ES-I3 (cell line): Measurements from ENCODE around the gene LRRC4.

Source experiments
- H3K36me3 ChIP-seq: 2 replicates; pipeline ENCODE4 v1.6.1; 2013; ENCODE audit warnings: mild to moderate bottlenecking, low read length, control low read depth, moderate library complexity; ENCODE audit not compliant: insufficient read depth
- H3K4me1 ChIP-seq: 2 replicates; pipeline ENCODE4 v1.6.1; 2013; ENCODE audit warnings: mild to moderate bottlenecking, control low read depth, low read length; ENCODE audit not compliant: insufficient read depth
- H3K9ac ChIP-seq: 2 replicates; pipeline ENCODE4 v1.6.1; 2013; ENCODE audit warnings: low read depth, mild to moderate bottlenecking, low read length, moderate library complexity
- H3K9me3 ChIP-seq: 2 replicates; pipeline ENCODE4 v1.6.1; 2013; ENCODE audit warnings: mild to moderate bottlenecking, low read length, moderate library complexity; ENCODE audit not compliant: control insufficient read depth, insufficient read depth

Gene LRRC4, protein sequence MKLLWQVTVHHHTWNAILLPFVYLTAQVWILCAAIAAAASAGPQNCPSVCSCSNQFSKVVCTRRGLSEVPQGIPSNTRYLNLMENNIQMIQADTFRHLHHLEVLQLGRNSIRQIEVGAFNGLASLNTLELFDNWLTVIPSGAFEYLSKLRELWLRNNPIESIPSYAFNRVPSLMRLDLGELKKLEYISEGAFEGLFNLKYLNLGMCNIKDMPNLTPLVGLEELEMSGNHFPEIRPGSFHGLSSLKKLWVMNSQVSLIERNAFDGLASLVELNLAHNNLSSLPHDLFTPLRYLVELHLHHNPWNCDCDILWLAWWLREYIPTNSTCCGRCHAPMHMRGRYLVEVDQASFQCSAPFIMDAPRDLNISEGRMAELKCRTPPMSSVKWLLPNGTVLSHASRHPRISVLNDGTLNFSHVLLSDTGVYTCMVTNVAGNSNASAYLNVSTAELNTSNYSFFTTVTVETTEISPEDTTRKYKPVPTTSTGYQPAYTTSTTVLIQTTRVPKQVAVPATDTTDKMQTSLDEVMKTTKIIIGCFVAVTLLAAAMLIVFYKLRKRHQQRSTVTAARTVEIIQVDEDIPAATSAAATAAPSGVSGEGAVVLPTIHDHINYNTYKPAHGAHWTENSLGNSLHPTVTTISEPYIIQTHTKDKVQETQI

DNA sequence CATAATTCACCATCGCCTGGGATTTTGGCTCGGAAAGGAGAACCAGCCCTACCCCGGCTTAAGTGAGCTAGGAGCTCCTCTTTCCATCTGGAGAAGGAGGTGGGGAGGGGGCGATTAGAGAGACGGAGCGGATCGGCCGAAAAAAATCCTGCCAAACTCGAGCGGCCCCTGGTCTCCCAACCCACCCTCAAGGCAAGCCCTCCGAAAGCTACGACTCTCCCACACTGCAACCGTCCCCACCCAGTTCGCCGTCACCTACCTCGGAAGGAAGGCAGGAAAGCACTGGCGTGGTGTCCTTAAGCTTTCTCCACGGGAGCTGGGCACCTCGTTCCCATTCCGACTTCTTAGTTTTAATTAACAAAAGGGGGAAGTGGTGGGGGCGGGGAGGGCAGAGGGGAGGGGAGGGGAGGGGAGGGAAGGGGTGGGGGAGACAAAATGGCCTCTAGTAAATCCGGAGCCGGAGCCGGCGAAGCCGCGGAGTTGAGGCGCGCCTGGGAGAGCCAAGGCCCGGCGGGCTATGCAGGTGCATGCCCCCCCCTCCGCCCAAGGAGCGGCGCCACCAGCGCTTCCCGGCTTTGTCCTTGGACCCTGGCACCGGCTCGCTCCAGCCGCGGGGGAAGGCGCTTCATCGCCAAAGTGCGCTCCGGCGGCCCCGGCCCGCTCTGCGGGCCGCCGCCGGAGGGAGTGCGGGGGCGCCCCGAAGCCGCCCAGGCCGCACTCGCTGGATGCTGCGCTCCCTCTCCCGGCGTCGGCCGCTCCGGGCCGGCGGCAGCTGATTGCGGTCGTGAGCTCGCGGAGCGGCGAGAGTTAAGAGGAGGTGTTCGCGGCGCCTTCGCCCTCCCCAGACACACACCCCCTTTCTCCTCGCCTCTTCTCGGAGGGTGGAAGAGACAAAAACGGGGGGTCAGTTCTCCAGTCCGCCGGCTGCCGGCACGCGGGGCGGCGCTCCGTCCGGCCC lies at the start of gene LRRC4:
Gene LRRC4 (minus strand): TSS at position 784 of the 958 bp plus-strand sequence. CDS start 797 bp downstream, outside the sequence.
- Histone ChIP-seq H3K9ac (peak within 1 kb of the TSS; percentile 77), H3K36me3 (no peaks in the 10 kb centered on the region; the same call in 1 of the 2 replicates), H3K4me1 (peaks cover 12% of the 10 kb centered on the region; the same call in 1 of the 2 replicates), H3K9me3 (no peaks in the 10 kb centered on the region)

DNA sequence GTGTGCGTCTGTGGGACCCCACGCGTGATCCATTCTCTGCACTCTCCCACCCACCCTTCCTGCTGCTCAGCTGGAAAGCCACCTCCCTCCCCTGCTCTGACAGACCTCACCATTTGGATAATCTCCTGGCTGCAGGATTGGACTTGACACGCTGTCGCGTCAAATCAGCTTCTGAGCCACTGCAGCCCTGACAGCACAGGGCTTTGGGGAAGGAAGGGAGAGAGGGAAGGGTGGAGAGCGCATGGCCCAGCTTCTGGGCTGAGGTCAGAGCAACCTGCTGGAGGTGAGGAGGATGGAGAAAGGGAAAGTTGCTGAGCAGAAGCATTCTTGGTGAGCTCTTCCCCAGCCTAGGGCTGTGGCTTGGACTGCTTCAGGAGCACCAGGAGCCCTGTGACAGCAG lies 48.9 kb upstream of the LRRC4 start:
- Histone ChIP-seq H3K9me3 (no peaks in the 10 kb centered on the region), H3K9ac (no peak overlapping the region), H3K4me1 (no peaks in the 10 kb centered on the region), H3K36me3 (no peaks in the 10 kb centered on the region; the same call in none of the 2 replicates)

DNA sequence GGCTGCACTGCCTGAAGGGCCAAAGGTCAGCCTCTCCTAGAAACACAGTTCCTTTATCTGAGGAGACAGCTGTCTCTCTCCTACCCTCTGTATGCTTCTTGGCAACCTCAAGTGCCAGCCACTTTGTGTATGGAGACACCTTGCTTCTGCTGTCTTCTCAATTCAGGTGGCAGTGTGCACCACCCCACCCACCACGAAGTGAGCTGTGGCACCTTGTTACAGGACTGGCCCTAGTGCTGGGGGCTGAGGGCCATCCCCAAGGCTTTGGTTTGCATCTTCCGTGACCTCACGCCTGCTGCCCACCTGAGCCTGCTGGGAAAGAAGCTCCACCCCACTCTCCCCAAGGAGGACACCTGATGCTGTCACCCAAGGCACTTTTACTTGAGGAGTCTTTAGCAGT lies 47.1 kb upstream of the LRRC4 start:
- Histone ChIP-seq H3K9me3 (no peaks in the 10 kb centered on the region), H3K4me1 (no peaks in the 10 kb centered on the region), H3K9ac (no peak overlapping the region), H3K36me3 (peaks cover 2% of the 10 kb centered on the region)

DNA sequence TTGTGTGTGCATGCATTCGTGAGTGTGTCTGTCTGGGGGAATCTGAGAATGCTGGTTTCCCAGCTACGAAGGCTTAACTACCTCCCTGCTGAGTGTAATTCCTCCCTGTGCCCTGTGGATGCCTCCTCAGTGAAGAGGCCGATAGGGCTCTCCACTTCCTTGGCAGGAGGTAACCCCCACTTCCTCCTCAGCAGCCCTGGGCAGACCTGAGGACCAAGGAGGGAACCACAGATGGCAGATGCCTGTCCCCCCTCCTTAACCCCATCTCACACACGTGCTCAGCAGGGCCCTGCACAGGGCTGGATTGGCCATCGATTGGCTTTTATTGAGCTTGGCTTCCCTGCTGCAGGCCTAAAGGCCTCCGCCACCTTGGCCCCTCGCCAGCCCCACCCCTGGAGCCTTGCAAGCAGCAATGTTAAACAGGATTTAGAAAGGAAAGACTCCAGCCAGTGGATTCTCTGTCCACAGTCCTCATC lies 45.6 kb upstream of the LRRC4 start:
- Histone ChIP-seq H3K36me3 (peaks cover 2% of the 10 kb centered on the region), H3K9me3 (no peaks in the 10 kb centered on the region), H3K9ac (no peak overlapping the region), H3K4me1 (no peaks in the 10 kb centered on the region)

DNA sequence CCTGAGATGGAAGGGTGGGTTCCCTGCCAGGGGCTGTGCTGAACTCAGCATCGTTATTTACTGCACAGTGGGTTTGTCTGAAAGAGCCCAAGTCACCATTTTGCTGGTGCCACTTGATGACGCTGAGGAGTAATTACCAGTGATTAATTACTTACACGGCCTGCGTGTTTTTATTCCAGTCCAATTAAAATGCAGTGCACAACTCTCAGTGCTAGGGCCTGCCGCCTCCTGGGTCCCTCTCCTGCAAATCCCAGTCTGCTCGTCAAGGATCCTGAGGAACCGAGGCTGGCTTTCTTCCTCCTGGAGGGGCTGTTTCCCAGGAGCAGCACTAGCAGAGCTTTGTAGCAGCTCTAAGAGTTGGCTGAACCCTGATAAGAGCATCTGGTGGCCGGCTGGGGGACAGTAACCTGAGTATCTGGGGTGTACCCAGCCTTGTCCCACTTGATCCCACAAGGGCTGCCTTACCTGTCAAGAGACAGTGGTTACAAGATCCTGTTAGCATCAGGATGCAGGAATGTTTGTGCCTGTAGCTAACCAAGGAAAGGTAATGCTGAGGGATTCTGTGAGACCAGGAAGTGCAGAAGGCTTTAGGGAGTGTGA lies 45.1 kb upstream of the LRRC4 start:
- Histone ChIP-seq H3K36me3 (peaks cover 2% of the 10 kb centered on the region; the same call in 1 of the 2 replicates), H3K9me3 (no peaks in the 10 kb centered on the region), H3K9ac (no peak overlapping the region), H3K4me1 (no peaks in the 10 kb centered on the region)

DNA sequence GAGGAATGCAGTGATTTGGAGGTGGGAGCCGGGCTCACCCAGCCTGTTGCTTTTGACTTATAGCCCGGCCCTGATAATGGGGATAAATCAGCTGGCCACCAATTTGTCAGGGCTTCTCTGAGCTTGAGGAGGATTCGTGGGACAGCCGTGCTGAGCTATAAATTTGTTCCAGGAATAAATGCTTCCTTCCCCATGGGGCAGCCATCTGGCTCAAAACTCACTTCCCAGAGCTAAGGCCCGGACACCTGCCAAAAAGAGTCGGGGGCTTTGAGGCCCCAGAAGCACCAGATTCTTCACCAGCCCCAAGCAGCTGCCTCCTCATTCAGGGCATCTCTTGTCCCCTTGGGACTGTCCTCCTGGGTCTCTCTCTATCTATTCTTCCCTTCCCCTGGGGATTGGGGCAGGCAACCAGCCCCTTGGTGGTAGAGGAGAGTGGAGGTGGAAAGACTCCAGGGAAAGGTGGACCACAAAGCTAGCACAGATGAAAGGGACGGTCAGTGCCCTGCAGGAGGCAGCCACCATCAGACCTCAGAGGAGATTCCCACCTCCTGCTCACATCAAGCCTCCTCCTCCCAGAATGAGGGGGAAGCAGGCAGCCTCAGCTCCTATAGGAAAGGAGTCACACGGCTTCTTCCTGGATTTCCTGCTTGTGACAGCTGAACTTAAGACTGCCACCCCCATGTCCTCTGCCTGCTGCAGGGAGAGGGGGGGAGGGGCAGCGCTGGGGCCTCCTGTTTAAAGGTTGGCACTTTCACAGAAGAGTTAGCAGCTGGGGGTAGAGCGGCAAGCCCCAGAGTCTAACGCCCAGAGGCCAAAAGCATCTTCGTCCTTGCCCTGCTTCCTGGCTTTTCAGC lies 44.2 kb upstream of the LRRC4 start:
- H3K9me3 ChIP-seq = no peaks in the 10 kb centered on the region
- H3K4me1 ChIP-seq = no peaks in the 10 kb centered on the region
- peaks cover 2% of the 10 kb centered on the region; the same call in 1 of the 2 replicates for H3K36me3 ChIP-seq
- H3K9ac ChIP-seq = no peak overlapping the region

DNA sequence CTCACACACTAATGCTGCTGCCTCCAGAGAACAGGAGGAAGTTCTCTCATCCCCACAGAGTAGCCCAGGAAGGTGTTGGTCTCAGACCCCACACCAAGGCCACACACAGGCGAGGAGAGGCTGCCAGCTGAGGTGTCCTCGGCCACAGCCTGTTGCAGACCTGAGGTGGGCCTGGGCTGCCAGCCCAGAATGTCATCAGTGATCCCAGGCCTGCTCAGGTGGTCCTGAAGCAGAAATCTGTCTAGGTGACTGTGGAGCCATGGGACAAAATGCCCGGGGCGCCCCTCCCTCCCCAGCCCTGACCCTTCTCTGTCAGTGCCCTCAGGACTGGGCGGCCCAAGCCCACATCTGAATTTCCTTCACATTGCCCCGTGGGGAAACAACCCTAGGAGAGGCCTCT lies 43.5 kb upstream of the LRRC4 start:
- H3K9me3 ChIP-seq = no peaks in the 10 kb centered on the region
- no peaks in the 10 kb centered on the region for H3K4me1 ChIP-seq
- peaks cover 2% of the 10 kb centered on the region; the same call in 1 of the 2 replicates for H3K36me3 ChIP-seq
- no peak overlapping the region for H3K9ac ChIP-seq

DNA sequence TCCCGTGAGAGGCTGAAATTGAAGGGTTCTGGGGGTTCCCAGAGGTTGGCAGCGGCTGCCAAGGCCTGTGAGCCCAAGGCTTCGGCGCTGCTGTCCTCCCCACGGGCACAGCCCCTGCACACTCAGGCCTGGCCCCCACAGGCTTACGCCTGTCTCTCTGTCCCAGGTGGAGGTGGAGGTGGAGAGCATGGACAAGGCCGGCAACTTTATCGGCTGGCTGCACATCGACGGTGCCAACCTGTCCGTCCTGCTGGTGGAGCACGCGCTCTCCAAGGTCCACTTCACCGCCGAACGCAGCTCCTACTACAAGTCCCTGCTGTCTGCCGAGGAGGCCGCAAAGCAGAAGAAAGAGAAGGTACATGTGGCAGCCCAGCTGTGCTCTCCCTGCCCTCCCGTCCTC lies 43.1 kb upstream of the LRRC4 start:
- H3K36me3 ChIP-seq = peaks cover 2% of the 10 kb centered on the region; the same call in 1 of the 2 replicates

DNA sequence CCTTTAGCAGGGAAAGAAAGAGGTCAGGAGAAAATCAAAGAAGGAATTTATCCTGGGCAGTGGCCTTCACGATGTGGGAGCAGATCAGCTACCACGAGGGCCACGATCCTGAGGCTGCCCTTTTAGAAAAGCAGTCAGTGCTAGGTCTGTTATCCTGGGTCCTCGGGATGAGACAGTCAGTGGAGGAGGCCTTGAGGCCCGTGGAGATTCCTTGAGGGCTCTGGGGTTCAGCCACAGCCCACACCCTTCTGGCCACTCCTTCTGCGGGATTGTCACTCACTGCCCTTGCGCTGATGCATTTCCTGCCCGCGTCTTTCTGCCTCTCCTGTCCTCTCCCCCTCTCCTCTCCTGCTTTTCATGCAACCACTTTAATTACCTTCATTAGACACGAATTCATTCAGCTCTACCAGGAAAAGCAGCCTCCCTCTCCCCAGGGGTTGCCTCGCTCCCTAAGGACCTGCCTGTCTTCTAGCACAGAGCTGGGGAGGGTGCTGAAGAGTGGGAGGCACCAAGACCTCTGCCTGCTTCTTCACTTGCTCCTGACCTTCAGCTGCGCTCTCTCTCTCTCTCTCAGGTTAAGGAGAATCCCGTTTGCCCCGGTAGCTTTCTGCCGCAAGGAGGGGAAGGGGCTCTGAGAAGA lies 42.6 kb upstream of the LRRC4 start:
- no peaks in the 10 kb centered on the region for H3K4me1 ChIP-seq
- no peak overlapping the region for H3K9ac ChIP-seq
- no peaks in the 10 kb centered on the region for H3K9me3 ChIP-seq

More for the DNA sequence above, 43.1 kb upstream of the LRRC4 start:
- H3K9ac ChIP-seq = no peak overlapping the region
- H3K9me3 ChIP-seq = no peaks in the 10 kb centered on the region
- H3K4me1 ChIP-seq = no peaks in the 10 kb centered on the region

DNA sequence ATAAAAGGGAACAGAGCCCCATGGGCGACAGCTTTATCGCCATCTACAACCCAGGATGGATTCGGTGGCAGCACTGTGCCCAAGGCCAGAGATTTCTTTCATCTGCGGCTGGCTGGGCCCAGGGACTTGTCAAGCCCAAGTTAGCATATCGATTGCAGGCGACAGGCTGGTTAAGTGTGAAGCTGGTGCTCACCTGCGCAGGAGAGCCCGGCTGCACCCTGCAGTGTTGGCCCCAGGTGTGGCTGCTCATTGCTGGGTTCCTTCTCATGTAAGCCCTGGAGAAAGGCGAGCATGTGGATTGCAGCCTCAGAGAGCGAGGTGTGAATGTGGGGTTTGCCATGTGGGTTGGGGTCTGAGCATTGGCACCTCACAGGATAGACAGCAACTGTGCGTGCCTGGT lies 40.6 kb upstream of the LRRC4 start:
- H3K9me3 ChIP-seq = no peaks in the 10 kb centered on the region
- no peaks in the 10 kb centered on the region for H3K4me1 ChIP-seq
- H3K9ac ChIP-seq = no peak overlapping the region
- 0 out of 2 replicates have a peak, but pooled peaks cover 2% of the 10 kb centered on the region for H3K36me3 ChIP-seq

More for the DNA sequence above, 42.6 kb upstream of the LRRC4 start:
- peaks cover 2% of the 10 kb centered on the region; the same call in 1 of the 2 replicates for H3K36me3 ChIP-seq

DNA sequence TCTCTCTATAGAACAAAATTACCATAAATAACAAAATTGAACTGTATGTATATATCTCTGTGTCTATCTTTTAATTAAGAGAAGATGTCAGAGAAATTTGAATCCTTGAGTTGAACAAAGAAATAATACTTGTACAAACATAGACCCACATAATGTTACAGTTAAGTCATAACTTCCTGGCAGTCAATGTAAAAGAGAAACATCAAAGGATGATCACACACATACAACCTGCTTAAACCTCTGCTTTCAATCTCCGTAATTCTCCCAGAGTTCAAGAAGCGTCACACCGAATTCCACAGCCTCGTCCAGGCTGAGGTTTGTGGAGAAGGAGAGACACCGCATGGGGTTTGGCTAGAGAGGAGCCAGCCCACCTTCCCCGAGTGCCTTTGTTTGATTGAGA lies 40.1 kb upstream of the LRRC4 start:
- H3K4me1 ChIP-seq = no peaks in the 10 kb centered on the region
- H3K9ac ChIP-seq = no peak overlapping the region
- no peaks in the 10 kb centered on the region for H3K9me3 ChIP-seq
- H3K36me3 ChIP-seq = 0 out of 2 replicates have a peak, but pooled peaks cover 2% of the 10 kb centered on the region

DNA sequence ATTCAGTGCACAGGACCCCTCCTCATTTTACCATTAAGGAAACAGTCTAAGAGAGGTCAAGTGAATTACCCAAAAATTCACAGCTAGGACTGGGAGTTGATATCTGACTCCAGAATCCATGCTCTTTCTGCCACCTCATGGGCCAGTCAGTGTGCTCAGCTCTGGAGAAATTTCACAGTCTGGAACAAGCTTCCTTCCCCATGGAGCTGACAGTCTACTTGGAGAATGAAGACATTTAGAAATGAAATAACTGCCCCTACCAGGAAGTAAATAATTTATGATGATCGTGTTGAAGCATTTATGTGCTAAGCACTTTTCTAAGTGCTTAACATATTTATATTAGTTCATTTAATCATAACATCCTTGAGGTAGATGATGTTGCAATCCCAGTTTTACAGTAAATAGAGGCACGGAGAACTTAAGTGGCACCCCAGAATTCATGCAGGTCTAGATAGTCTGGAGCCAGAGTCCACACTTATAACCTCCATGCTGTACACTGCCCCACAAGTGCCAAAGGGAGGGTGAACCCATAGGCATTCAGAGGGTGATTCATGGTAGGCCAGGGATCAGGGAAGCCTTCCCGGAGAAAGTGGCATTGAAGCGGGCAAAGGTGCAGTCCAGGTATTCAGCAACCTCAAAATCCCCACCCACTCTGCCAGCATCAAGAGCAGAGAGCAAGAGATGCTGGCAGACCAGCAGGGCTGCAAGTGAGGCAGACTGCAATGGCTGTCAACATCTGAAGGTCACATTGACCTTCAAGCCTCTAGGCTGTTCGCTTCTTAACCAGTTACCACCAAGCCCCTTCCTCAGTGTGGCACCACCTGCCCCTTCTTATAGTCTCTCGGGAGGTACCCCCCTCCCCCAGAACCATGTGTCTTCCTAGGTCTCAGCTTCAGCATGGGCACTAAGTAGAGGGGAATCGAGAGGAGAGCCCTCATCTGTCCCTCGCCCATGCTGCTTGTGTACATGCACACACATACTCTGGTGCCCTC lies 38.4 kb upstream of the LRRC4 start:
- H3K9ac ChIP-seq = no peak overlapping the region
- H3K9me3 ChIP-seq = no peaks in the 10 kb centered on the region
- H3K4me1 ChIP-seq = no peaks in the 10 kb centered on the region
- H3K36me3 ChIP-seq = 0 out of 2 replicates have a peak, but pooled peaks cover 2% of the 10 kb centered on the region
